Activated CD4-positive, alpha-beta T cell treated with anti-CD3 and anti-CD28 coated beads, Interleukin-2, amount 10 ng/mL, durations not matched to agents 24 days and 14 days (primary cell): ENCODE data around the gene OXCT1. TPM values are rescaled to one million over a fixed set of nuclear protein-coding genes. Genes with fewer than 3 reads are reported as not detected.
"Not testable (repeated sequence)": the region's sequence is repeated elsewhere in the genome, so short reads cannot be mapped to it uniquely, and the experiment has no call there.

Experiments
- DNase-seq: peaks from one replicate; pipeline ENCODE4 v3.0.0; 2022
- H3K27ac Mint-ChIP-seq: one replicate; pipeline ENCODE4 v1.8.0; 2022; ENCODE audit warnings: mild to moderate bottlenecking, mixed read lengths
- H3K27me3 Mint-ChIP-seq: one replicate; pipeline ENCODE4 v1.8.0; 2022; ENCODE audit warnings: mixed read lengths
- H3K36me3 Mint-ChIP-seq: one replicate; pipeline ENCODE4 v1.8.0; 2022; ENCODE audit warnings: low read depth, mild to moderate bottlenecking, mixed read lengths
- H3K4me1 Mint-ChIP-seq: one replicate; pipeline ENCODE4 v1.8.0; 2021; ENCODE audit warnings: mixed read lengths
- H3K4me3 Mint-ChIP-seq: one replicate; pipeline ENCODE4 v1.8.0; 2022; ENCODE audit warnings: mild to moderate bottlenecking, moderate library complexity, mixed read lengths
- H3K9me3 Mint-ChIP-seq: one replicate; pipeline ENCODE4 v1.8.0; 2021; ENCODE audit warnings: mixed read lengths
- intact Hi-C: fragments of 100-400 bp; cut with micrococcal nuclease; formaldehyde crosslinking; loops from one replicate; pipeline ENCODE4 v1.15.1; 2023
- total RNA-seq: library from RNA; stranded (reverse); gene quantifications from 2 replicates; pipeline ENCODE4 v1.2.3, GENCODE V29; 2022

Gene OXCT1
- total RNA-seq, 1 donor from 2014 or later, result 92.6 TPM

GRCh38 chr5:41856644-41857491 is 13.4 kb downstream of the OXCT1 start:
- H3K36me3 Mint-ChIP-seq, result peaks cover 42% of the 10 kb centered on the region
- no peaks in the 10 kb centered on the region for H3K27me3 Mint-ChIP-seq
- intact Hi-C loops, result loop anchor here (1.0 to 10.0 kb wide), 7 partner anchors 13 to 908 kb away; partner anchors contain the start of genes FBXO4, OXCT1 and RIMOC1
- H3K9me3 Mint-ChIP-seq, result no peaks in the 10 kb centered on the region
- peak overlapping the region; percentile 6 for H3K27ac Mint-ChIP-seq
- H3K4me1 Mint-ChIP-seq, result peaks cover 12% of the 10 kb centered on the region
- H3K4me3 Mint-ChIP-seq, result no peak overlapping the region
- peak; percentile 91 for DNase-seq

- Mint-ChIP-seq H3K9me3 (peaks cover 8% of the 10 kb centered on the region), H3K36me3 (peaks cover 49% of the 10 kb centered on the region)
Observed at GRCh38 chr5:41852293-41852692, 17.9 kb downstream of the OXCT1 start.

GRCh38 chr5:41851116-41851515 is 19.1 kb downstream of the OXCT1 start:
- Mint-ChIP-seq H3K4me1 (peaks cover 18% of the 10 kb centered on the region), H3K27ac (peak overlapping the region; percentile 76), H3K4me3 (peak overlapping the region; percentile 65), H3K9me3 (peaks cover 8% of the 10 kb centered on the region), H3K27me3 (no peaks in the 10 kb centered on the region), H3K36me3 (peaks cover 53% of the 10 kb centered on the region)
- DNase-seq, result no peak
- intact Hi-C loops, result loop anchor here (1.0 to 10.0 kb wide), 2 partner anchors 103 to 914 kb away; no protein-coding TSS in a partner anchor

More at GRCh38 chr5:41852293-41852692, 17.9 kb downstream of the OXCT1 start:
- H3K4me3 Mint-ChIP-seq, result no peak overlapping the region
- H3K27ac Mint-ChIP-seq, result no peak overlapping the region
- peaks cover 18% of the 10 kb centered on the region for H3K4me1 Mint-ChIP-seq
- no peak for DNase-seq
- intact Hi-C loops, result loop anchor here (10.0 kb wide), 1 partner anchor 913 kb away; no protein-coding TSS in a partner anchor
- no peaks in the 10 kb centered on the region for H3K27me3 Mint-ChIP-seq

GRCh38 chr5:41848983-41849382 is 21.2 kb downstream of the OXCT1 start:
- Mint-ChIP-seq H3K9me3 (peaks cover 8% of the 10 kb centered on the region), H3K36me3 (peaks cover 50% of the 10 kb centered on the region), H3K27me3 (no peaks in the 10 kb centered on the region), H3K27ac (no peak overlapping the region), H3K4me3 (no peak overlapping the region), H3K4me1 (peaks cover 16% of the 10 kb centered on the region)
- intact Hi-C loops, result no loop called here
- no peak for DNase-seq

- DNase-seq, H3K4me1 Mint-ChIP-seq, H3K9me3 Mint-ChIP-seq, H3K27ac Mint-ChIP-seq, H3K4me3 Mint-ChIP-seq, intact Hi-C loops, H3K27me3 Mint-ChIP-seq: not testable (repeated sequence)
- peaks cover 32% of the 10 kb centered on the region for H3K36me3 Mint-ChIP-seq
Observed at GRCh38 chr5:41845751-41846150, 24.5 kb downstream of the OXCT1 start.

GRCh38 chr5:41844502-41844901 is 25.7 kb downstream of the OXCT1 start:
- peaks cover 27% of the 10 kb centered on the region for H3K36me3 Mint-ChIP-seq
- H3K4me1 Mint-ChIP-seq, result peaks cover 8% of the 10 kb centered on the region
- no peaks in the 10 kb centered on the region for H3K27me3 Mint-ChIP-seq
- no peak overlapping the region for H3K4me3 Mint-ChIP-seq
- H3K9me3 Mint-ChIP-seq, result peaks cover 5% of the 10 kb centered on the region
- intact Hi-C loops, result loop anchor here (5.0 kb wide), 1 partner anchor 97 kb away; no protein-coding TSS in a partner anchor
- no peak for DNase-seq
- no peak overlapping the region for H3K27ac Mint-ChIP-seq

GRCh38 chr5:41843456-41844370 is 26.5 kb downstream of the OXCT1 start:
- Mint-ChIP-seq H3K27me3 (no peaks in the 10 kb centered on the region), H3K9me3 (no peaks in the 10 kb centered on the region), H3K4me3 (no peak overlapping the region), H3K27ac (no peak overlapping the region), H3K4me1 (peaks cover 7% of the 10 kb centered on the region), H3K36me3 (peaks cover 24% of the 10 kb centered on the region)
- intact Hi-C loops, result loop anchor here (1.0 to 5.0 kb wide), 3 partner anchors 96 to 147 kb away; no protein-coding TSS in a partner anchor
- DNase-seq, result peak; percentile 77

- intact Hi-C loops, result loop anchor here (1.0 to 5.0 kb wide), 3 partner anchors 95 to 146 kb away; no protein-coding TSS in a partner anchor
- Mint-ChIP-seq H3K27ac (no peak overlapping the region), H3K27me3 (no peaks in the 10 kb centered on the region), H3K4me3 (no peak overlapping the region), H3K4me1 (peaks cover 7% of the 10 kb centered on the region), H3K36me3 (peaks cover 33% of the 10 kb centered on the region), H3K9me3 (no peaks in the 10 kb centered on the region)
- DNase-seq, result no peak
Observed at GRCh38 chr5:41842777-41843176, 27.4 kb downstream of the OXCT1 start.

- Mint-ChIP-seq H3K4me3 (no peak overlapping the region), H3K9me3 (no peaks in the 10 kb centered on the region), H3K27me3 (no peaks in the 10 kb centered on the region), H3K36me3 (peaks cover 32% of the 10 kb centered on the region), H3K27ac (no peak overlapping the region), H3K4me1 (peaks cover 9% of the 10 kb centered on the region)
- intact Hi-C loops, result loop anchor here (5.0 kb wide), 1 partner anchor 94 kb away; no protein-coding TSS in a partner anchor
- DNase-seq, result no peak
Observed at GRCh38 chr5:41841325-41841724, 28.9 kb downstream of the OXCT1 start.

GRCh38 chr5:41840251-41840650 is 30.0 kb downstream of the OXCT1 start:
- Mint-ChIP-seq H3K4me3 (no peak overlapping the region), H3K9me3 (no peaks in the 10 kb centered on the region), H3K27me3 (no peaks in the 10 kb centered on the region), H3K4me1 (peaks cover 13% of the 10 kb centered on the region), H3K27ac (no peak overlapping the region), H3K36me3 (peaks cover 35% of the 10 kb centered on the region)
- intact Hi-C loops, result loop anchor here (5.0 kb wide), 1 partner anchor 93 kb away; no protein-coding TSS in a partner anchor
- no peak for DNase-seq

- Mint-ChIP-seq H3K27me3 (no peaks in the 10 kb centered on the region), H3K4me3 (no peak overlapping the region), H3K9me3 (peaks cover 3% of the 10 kb centered on the region), H3K36me3 (peaks cover 55% of the 10 kb centered on the region), H3K4me1 (peaks cover 25% of the 10 kb centered on the region), H3K27ac (peak overlapping the region; percentile 17)
- intact Hi-C loops, result no loop called here
- DNase-seq, result no peak
Observed at GRCh38 chr5:41837793-41838192, 32.4 kb downstream of the OXCT1 start.

GRCh38 chr5:41835645-41836044 is 34.6 kb downstream of the OXCT1 start:
- intact Hi-C loops, result no loop called here

GRCh38 chr5:41834506-41834905 is 35.7 kb downstream of the OXCT1 start:
- H3K27me3 Mint-ChIP-seq, result no peaks in the 10 kb centered on the region
- H3K4me3 Mint-ChIP-seq, result no peak overlapping the region
- H3K27ac Mint-ChIP-seq, result no peak overlapping the region

More at GRCh38 chr5:41835645-41836044, 34.6 kb downstream of the OXCT1 start:
- Mint-ChIP-seq H3K4me3 (no peak overlapping the region), H3K27ac (peak overlapping the region; percentile 57), H3K4me1 (peaks cover 39% of the 10 kb centered on the region), H3K27me3 (no peaks in the 10 kb centered on the region), H3K9me3 (peaks cover 20% of the 10 kb centered on the region), H3K36me3 (peaks cover 66% of the 10 kb centered on the region)
- peak; percentile 62 for DNase-seq

More at GRCh38 chr5:41834506-41834905, 35.7 kb downstream of the OXCT1 start:
- DNase-seq, result no peak
- intact Hi-C loops, result no loop called here
- peaks cover 20% of the 10 kb centered on the region for H3K9me3 Mint-ChIP-seq
- peaks cover 33% of the 10 kb centered on the region for H3K4me1 Mint-ChIP-seq
- H3K36me3 Mint-ChIP-seq, result peaks cover 67% of the 10 kb centered on the region
